ENCODE results near the gene TSPAN3. TPM values are rescaled to one million over a fixed set of nuclear protein-coding genes. Genes with fewer than 3 reads are reported as not detected.

The TSPAN3 gene
- total and polyA plus RNA-seq, 10 of the 15 experiments (the other 5 are each of a cell fraction or from before 2014, with no cell fraction given) = 18.9 to 114 (median 57.2) TPM

DNA sequence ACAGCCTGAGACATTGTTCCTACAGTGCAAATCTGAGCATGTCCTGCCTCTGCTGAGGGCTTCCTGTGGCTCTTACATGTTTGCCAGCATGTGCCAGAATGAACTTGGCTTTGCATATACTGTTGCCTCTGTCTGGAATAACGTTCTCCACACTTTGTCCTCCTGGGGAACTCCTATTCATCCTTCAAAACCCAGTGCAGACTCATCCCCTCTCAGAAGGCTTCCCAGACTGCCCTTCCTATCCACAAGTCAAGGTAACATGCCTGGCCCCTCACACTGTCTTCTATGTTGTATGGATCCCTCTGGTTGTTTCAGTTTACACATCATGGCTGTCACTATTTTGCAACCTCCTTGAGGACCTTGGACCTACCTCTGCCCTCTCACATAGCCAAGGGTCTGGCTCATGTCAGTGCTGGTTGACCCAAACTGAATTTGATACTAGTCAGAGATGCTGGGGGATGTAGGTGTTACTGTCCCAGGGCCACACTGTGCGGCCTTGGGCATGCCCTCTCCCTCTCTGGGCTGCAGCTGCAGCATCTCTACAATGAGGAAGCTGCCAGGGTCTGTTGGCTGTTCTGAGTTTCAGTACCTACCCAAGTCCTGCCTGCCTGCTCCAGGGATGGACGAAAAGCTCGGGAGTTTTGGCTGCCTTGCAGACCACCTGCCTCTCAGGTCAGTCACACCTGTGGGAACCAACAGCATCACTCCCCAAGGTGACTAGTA lies 29.0 kb upstream of the TSPAN3 start:
- Histone ChIP-seq H3K4me3 (no peak overlapping the region), H3K4me1 (ENCODE audit: control insufficient read depth, insufficient read depth, low read length) (no peaks in the 10 kb centered on the region), H2AFZ (ENCODE audit: control insufficient read depth, low read depth, low read length) (no peak overlapping the region), H4K20me1 (ENCODE audit: control insufficient read depth, insufficient read depth) (no peaks in the 10 kb centered on the region), H3K27ac (ENCODE audit: control insufficient read depth, insufficient read depth) (no peak overlapping the region), H3K27me3 (replicated peaks in 1 of 2; ENCODE audit: control insufficient read depth in 2 of 2, insufficient read depth in 2 of 2, low read length in 1 of 2) (no peaks in the 10 kb centered on the region; a peak in 1 of 4 replicates), H3K4me2 (ENCODE audit: control insufficient read depth, insufficient read depth) (no peak overlapping the region), H3K9me3 (replicated peaks; ENCODE audit: control insufficient read depth, insufficient read depth, low read length) (no peaks in the 10 kb centered on the region), H3K79me2 (ENCODE audit: control insufficient read depth, insufficient read depth, low read length) (no peaks in the 10 kb centered on the region), H3K9ac (ENCODE audit: control insufficient read depth, insufficient read depth, low read length) (no peak overlapping the region), H3K36me3 (ENCODE audit: control insufficient read depth in 2 of 2, insufficient read depth in 2 of 2, low read length in 1 of 2) (no peaks in the 10 kb centered on the region)
- ChIA-PET CTCF (interaction anchor here (0.7 to 7.0 kb wide), 5 partner anchors 19 to 443 kb away, joined by 3 to 39 read pairs (median 6); no protein-coding TSS in a partner anchor), RAD21 (ENCODE audit: unreplicated experiment) (no interaction called here), POLR2A (interaction anchor here (0.6 kb wide), 1 partner anchor 290 kb away, joined by 3 read pairs; no protein-coding TSS in a partner anchor), SMC1A (ENCODE audit: uncharacterized antibody, unreplicated experiment) (interaction anchor here (0.8 kb wide), 1 partner anchor 69 kb away, joined by 4 read pairs; no protein-coding TSS in a partner anchor)
- 32% methylated on average over 4 of the region's 4 CpGs for WGBS (ENCODE audit: insufficient coverage, insufficient replicate concordance, low lambda C conversion rate, missing lambda C conversion rate)
- TF ChIP-seq, protein P1, sequence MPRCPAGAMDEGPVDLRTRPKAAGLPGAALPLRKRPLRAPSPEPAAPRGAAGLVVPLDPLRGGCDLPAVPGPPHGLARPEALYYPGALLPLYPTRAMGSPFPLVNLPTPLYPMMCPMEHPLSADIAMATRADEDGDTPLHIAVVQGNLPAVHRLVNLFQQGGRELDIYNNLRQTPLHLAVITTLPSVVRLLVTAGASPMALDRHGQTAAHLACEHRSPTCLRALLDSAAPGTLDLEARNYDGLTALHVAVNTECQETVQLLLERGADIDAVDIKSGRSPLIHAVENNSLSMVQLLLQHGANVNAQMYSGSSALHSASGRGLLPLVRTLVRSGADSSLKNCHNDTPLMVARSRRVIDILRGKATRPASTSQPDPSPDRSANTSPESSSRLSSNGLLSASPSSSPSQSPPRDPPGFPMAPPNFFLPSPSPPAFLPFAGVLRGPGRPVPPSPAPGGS (IDR thresholded peaks at IDR 0.05; ENCODE audit: borderline replicate concordance, insufficient read depth, low read depth, low read length, poor library complexity, severe bottlenecking) = no peak
- no peak for TF ChIP-seq NBN (IDR thresholded peaks at IDR 0.05)
- no peak for TF ChIP-seq ZNF622 (IDR thresholded peaks at IDR 0.05)
- TF ChIP-seq, protein P2, sequence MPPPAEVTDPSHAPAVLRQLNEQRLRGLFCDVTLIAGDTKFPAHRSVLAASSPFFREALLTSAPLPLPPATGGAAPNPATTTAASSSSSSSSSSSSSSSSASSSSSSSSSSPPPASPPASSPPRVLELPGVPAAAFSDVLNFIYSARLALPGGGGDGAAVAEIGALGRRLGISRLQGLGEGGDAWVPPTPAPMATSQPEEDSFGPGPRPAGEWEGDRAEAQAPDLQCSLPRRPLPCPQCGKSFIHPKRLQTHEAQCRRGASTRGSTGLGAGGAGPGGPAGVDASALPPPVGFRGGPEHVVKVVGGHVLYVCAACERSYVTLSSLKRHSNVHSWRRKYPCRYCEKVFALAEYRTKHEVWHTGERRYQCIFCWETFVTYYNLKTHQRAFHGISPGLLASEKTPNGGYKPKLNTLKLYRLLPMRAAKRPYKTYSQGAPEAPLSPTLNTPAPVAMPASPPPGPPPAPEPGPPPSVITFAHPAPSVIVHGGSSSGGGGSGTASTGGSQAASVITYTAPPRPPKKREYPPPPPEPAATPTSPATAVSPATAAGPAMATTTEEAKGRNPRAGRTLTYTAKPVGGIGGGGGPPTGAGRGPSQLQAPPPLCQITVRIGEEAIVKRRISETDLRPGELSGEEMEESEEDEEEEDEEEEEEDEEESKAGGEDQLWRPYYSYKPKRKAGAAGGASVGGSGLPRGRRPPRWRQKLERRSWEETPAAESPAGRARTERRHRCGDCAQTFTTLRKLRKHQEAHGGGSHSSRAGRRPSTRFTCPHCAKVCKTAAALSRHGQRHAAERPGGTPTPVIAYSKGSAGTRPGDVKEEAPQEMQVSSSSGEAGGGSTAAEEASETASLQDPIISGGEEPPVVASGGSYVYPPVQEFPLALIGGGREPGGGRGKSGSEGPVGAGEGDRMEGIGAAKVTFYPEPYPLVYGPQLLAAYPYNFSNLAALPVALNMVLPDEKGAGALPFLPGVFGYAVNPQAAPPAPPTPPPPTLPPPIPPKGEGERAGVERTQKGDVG (CRISPR knock-in tag; IDR thresholded peaks at IDR 0.05) = no peak
- no peak for TF ChIP-seq ZZZ3 (IDR thresholded peaks at IDR 0.05; ENCODE audit: control insufficient read depth, insufficient read length, low read depth)
- no peak for TF ChIP-seq RB1 (IDR thresholded peaks at IDR 0.05; ENCODE audit: borderline replicate concordance)
- BruUV-seq (replicated peaks) = no TSS peak
- intact Hi-C loops (cut with micrococcal nuclease; ENCODE audit: unreplicated experiment) (no loop called here), in situ Hi-C loops (cut with MboI) (no loop called here)
- no peak for FAIRE-seq
- ATAC-seq = no peak
- no peak for DNase-seq (ENCODE audit: low read depth, low spot score)
